ENCODE measurements around the gene TTC3.
A peak's percentile ranks its signal among the peaks of the same experiment; 100 is the strongest.

TTC3 gene

GRCh38 chr21:37077403-37077802 is 4.3 kb downstream of the TTC3 start:
- DNase-seq (ENCODE audit: low read depth) = no peak
- TF ChIP-seq, protein P1, sequence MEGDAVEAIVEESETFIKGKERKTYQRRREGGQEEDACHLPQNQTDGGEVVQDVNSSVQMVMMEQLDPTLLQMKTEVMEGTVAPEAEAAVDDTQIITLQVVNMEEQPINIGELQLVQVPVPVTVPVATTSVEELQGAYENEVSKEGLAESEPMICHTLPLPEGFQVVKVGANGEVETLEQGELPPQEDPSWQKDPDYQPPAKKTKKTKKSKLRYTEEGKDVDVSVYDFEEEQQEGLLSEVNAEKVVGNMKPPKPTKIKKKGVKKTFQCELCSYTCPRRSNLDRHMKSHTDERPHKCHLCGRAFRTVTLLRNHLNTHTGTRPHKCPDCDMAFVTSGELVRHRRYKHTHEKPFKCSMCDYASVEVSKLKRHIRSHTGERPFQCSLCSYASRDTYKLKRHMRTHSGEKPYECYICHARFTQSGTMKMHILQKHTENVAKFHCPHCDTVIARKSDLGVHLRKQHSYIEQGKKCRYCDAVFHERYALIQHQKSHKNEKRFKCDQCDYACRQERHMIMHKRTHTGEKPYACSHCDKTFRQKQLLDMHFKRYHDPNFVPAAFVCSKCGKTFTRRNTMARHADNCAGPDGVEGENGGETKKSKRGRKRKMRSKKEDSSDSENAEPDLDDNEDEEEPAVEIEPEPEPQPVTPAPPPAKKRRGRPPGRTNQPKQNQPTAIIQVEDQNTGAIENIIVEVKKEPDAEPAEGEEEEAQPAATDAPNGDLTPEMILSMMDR (conservative IDR thresholded peaks at IDR 0.05; ENCODE audit: low read depth, low read length) = no peak
- H3K4me3 ChIP-seq (ENCODE audit: low read length) = no peak overlapping the region

- no peak overlapping the region for H3K4me3 ChIP-seq (ENCODE audit: low read length)
- DNase-seq (ENCODE audit: low read depth) = no peak
- TF ChIP-seq, protein P1 (conservative IDR thresholded peaks at IDR 0.05; ENCODE audit: low read depth, low read length) = peak; percentile 42
Measured at GRCh38 chr21:37079211-37079824, 6.3 kb downstream of the TTC3 start.

- TF ChIP-seq, protein P1 (conservative IDR thresholded peaks at IDR 0.05; ENCODE audit: low read depth, low read length) = no peak
- DNase-seq (ENCODE audit: low read depth) = no peak
- H3K4me3 ChIP-seq (ENCODE audit: low read length) = no peak overlapping the region
Measured at GRCh38 chr21:37082375-37082774, 9.3 kb downstream of the TTC3 start.

DNA sequence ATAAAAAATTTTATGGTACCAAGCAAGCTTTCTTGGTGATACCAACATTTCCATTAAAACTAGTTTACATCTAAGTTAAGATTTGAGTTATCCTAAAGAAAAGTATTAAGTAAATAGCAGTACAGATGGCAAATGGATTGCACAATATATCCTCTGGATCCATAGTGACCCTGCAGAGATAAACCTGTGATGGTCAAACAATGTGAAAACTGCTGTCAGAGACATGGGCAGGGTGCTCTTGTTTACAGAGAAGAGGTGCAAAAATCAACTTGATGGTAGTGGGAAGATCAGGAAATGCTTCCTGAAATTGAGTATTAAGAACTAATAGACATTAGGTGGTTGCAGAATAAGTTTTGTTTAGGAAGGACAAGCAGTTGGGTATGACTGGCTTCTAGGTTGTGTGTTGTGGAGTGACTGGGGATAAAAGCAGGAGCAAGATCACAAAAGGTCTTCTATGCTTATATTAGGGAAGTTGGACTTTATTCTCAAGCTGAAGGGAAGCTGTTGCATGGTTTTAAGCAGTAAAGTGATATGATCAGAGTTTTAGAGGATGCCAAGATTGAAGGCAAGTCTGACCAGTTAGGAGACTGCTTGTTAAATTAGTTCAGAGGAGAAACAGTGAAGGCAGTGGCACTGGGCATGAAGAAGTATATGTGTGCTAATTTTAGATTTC is 9.9 kb downstream of the TTC3 start:
- DNase-seq (ENCODE audit: low read depth) = no peak
- TF ChIP-seq, protein P1 (conservative IDR thresholded peaks at IDR 0.05; ENCODE audit: low read depth, low read length) = no peak
- H3K4me3 ChIP-seq (ENCODE audit: low read length) = no peak overlapping the region

- no peak for DNase-seq (ENCODE audit: low read depth)
- TF ChIP-seq, protein P1 (conservative IDR thresholded peaks at IDR 0.05; ENCODE audit: low read depth, low read length) = no peak
- H3K4me3 ChIP-seq (ENCODE audit: low read length) = no peak overlapping the region
Measured at GRCh38 chr21:37085726-37086125, 12.7 kb downstream of the TTC3 start.

DNA sequence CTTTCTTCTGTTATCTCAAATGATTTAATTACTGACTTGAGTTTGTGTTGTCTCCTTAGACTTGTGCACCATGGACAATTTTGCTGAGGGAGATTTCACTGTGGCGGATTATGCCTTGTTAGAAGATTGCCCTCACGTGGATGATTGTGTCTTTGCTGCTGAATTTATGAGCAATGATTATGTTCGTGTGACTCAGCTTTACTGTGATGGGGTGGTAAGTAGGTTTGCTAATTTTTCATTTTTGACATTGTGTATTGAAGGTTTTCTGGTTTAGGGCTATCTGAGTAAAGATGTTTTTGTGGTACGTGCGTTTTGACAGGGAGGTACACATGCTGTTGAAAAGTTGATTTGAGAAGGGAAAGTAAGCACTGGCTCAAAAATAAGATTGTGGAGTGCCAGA is 14.1 kb downstream of the TTC3 start:
- DNase-seq (ENCODE audit: low read depth) = peak; percentile 43
- TF ChIP-seq, protein P1 (conservative IDR thresholded peaks at IDR 0.05; ENCODE audit: low read depth, low read length) = peak; percentile 56
- H3K4me3 ChIP-seq (ENCODE audit: low read length) = no peak overlapping the region

- TF ChIP-seq, protein P1 (conservative IDR thresholded peaks at IDR 0.05; ENCODE audit: low read depth, low read length) = no peak
- H3K4me3 ChIP-seq (ENCODE audit: low read length) = no peak overlapping the region
- DNase-seq (ENCODE audit: low read depth) = no peak
Measured at GRCh38 chr21:37088186-37088735, 15.2 kb downstream of the TTC3 start.
